H54 (cell line): ENCODE data around the gene PRR30.

Experiments
- DNase-seq: peaks from one replicate; pipeline ENCODE4 v3.0.0; 2011; ENCODE audit warnings: low spot score, mixed read lengths; ENCODE audit not compliant: insufficient read length
- FAIRE-seq: peaks from 3 replicates; lab custom pipeline; 2011; peaks lifted over from hg19 to GRCh38; lab: Jason Lieb, UNC
- POLR2A ChIP-seq: IDR thresholded peaks from 2 replicates; pipeline ENCODE4 v1.6.1; 2011; ENCODE audit warnings: low read depth, mild to moderate bottlenecking, low read length

The PRR30 gene

DNA sequence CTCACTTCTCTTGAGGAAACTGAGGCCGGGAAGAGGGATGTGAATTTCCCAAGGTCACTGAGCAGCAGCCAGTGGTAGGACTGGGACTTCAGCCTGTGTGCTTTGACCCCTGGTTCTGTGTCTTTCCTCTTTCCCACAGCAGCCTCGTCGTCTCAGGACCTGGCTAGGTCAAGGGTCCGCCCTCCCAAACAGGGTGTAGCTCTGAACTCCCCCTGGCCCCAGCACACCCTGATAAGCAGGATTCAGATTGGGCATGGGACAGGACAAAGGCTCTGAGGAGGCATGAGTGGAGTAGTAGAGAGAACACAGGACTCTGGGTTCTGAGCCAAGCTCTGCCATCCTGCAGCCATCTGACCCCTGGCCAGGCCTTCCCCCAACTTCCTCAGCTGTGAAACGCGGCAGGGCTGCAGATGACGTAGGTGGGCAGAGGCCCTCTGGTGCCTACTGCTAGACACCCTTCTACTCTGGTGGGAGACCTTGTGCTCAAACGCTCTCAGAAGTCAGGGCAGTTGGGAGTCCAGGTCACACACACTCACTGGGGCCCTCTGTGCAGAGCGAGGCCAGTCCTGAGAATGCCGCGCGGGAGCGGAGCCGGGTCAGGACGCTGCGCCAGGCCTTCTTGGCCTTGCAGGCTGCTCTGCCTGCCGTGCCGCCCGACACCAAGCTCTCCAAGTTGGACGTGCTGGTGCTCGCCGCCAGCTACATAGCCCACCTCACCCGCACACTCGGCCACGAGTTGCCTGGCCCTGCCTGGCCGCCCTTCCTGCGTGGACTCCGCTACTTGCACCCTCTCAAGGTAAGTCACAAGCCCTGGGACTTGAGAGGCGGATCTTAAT, 10.6 kb upstream of the PRR30 start:
- TF ChIP-seq POLR2A: no peak
- DNase-seq: no peak
- no peak for FAIRE-seq

GRCh38 chr2:27148801-27149439, 9.7 kb upstream of the PRR30 start, which contains the start of gene TCF23:
TCF23 (plus strand) TSS chr2:27149004; CDS start chr2:27149134, 130 bp downstream.
- TF ChIP-seq POLR2A: no peak
- no peak for DNase-seq
- FAIRE-seq: no peak

DNA sequence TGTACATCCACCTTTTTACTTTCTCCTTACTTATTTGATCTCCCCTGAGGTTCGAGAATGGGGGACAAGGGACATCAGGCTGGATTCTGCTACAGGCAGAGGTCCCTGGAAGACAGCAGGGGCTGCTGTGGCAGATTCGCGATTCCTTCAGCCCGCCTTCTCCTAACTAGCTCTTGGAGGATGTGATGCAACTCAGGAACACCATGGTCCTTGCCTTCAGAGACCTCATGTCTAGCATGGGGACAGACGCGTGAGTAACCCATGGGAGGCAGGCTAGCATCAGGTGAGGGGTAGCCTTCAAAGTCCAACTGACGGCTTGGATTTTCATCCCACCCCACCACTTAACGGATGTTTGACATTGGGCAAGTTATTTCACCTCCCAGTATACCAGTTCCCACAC, 8.7 kb upstream of the PRR30 start:
- DNase-seq (no peak), FAIRE-seq (no peak)
- no peak for TF ChIP-seq POLR2A

DNA sequence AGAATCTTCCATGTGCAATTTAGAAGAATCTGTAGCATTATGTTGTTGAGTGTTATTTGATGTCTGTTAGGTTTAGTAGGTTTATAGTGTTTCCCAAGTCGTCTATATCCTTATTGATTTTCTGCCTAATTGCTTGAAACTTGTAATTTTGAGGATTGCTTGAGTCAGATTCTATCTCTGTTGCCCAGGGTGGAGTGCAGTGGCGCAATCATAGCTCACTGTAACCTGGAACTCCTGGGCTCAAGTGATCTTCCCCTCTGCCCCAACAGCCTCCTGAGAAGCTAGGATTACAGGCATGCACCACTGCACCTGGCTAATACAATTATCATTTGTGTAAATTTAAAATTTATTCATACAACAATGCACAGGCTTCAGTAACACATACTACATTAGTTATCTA, 6.5 kb upstream of the PRR30 start:
- TF ChIP-seq POLR2A: no peak
- FAIRE-seq (no peak), DNase-seq (no peak)

- no peak for FAIRE-seq
- TF ChIP-seq POLR2A: no peak
- no peak for DNase-seq
Measured at GRCh38 chr2:27143285-27143684, 4.1 kb upstream of the PRR30 start.

DNA sequence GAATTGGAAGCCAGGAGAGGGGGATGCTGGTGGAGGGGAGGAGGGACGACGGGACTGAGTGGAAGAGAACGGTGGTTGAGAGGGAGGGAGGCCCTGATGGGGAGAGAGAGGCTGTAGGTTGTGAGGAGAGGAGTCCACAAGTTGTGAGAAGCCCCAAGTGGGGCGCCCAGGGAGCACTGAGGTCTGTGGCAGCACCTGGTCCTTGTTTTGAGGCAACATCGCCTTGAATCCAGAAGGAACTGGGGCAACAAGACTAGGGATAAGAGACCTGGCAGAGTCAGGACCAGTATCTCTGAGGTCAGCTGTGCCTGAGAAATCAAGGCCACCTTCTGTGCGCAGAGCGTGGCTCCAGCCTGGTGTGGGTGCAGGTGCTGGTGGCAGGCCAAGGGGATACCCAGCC, 1.1 kb downstream of the PRR30 start:
- FAIRE-seq (no peak), DNase-seq (no peak)
- no peak for TF ChIP-seq POLR2A

DNA sequence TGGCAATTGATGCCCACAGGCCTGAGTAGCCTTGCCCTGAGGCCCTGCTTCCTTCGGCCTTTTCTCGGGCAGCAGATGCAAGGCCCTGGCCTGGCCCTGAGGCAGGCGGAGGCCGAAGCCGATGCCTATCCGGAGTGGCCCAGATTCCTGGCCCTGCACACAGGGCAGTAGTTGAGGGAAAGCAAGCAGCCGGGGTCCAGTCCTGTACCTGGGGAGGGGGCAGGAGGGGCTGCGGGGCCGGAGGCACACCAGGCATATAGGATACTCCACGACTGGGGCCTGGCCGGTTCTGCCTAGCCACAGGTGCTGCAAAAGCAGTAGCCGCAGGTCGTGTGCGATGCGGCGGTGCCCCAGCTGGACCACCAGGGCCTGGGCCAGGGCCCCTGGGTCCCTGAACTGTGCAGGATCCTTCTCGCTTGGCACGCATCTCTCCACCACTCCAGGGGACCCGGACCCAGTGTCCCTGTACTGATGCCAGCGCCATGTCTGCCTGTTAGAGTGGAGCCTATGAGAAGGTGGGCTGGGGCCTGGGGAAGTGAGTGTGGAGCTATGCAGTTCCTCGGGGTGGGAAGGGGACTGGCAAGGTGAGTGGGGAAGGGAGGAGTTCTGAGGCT, 1.8 kb downstream of the PRR30 start:
- FAIRE-seq: no peak
- TF ChIP-seq POLR2A: no peak
- DNase-seq: no peak

DNA sequence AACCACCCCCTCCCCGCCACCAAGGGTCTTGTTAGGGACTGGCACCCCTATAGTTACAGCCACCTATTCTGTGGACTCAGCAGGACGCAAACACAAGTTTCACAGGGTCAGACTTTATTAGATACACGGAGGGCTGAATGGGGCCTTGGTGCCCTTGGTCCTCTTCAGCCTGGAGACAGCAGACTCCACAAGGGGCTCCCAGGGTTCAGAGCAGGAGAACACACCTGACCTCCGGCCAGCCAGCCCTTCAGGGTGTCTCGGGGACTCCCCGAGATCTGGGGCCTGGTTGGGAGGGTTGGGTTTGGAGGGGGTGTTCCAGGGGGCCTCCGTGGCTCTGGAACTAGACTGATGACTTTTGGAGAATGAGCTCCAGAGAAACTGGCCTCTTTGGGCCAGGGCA, 2.5 kb downstream of the PRR30 start:
- FAIRE-seq: no peak
- DNase-seq: no peak
- TF ChIP-seq POLR2A: no peak

DNA sequence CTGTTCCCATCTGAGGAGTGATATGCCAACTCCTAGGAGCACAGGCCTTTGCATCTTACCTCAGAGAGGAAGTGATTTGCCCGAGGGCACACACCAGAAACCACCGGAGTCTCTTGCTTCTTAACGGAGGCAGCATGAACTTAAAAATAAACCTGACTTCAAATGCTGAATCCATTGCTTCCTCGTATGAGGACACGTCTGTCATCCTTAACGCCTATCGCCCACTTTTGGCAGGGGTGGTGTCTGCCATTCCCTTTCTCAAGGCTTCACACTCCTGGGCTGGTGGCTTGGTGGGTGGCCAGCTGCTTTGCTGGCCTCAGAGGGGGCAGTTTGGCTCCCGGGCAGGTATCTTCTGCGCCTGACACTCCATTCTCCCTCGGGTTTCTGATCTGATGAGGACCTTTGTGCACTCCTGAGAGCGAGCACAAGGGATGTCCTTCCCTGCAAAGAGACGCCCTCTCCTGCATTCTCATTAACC, 3.7 kb downstream of the PRR30 start:
- no peak for DNase-seq
- FAIRE-seq: no peak
- no peak for TF ChIP-seq POLR2A

- no peak for TF ChIP-seq POLR2A
- FAIRE-seq (no peak), DNase-seq (no peak)
Measured at GRCh38 chr2:27134781-27135477, 4.3 kb downstream of the PRR30 start.

GRCh38 chr2:27133905-27134780, 5.1 kb downstream of the PRR30 start, which contains the start of gene PREB:
PREB (minus strand) TSS chr2:27134636; CDS start chr2:27134421, 215 bp downstream.
- DNase-seq (peak; percentile 99), FAIRE-seq (no peak)
- peak; percentile 95 for TF ChIP-seq POLR2A

DNA sequence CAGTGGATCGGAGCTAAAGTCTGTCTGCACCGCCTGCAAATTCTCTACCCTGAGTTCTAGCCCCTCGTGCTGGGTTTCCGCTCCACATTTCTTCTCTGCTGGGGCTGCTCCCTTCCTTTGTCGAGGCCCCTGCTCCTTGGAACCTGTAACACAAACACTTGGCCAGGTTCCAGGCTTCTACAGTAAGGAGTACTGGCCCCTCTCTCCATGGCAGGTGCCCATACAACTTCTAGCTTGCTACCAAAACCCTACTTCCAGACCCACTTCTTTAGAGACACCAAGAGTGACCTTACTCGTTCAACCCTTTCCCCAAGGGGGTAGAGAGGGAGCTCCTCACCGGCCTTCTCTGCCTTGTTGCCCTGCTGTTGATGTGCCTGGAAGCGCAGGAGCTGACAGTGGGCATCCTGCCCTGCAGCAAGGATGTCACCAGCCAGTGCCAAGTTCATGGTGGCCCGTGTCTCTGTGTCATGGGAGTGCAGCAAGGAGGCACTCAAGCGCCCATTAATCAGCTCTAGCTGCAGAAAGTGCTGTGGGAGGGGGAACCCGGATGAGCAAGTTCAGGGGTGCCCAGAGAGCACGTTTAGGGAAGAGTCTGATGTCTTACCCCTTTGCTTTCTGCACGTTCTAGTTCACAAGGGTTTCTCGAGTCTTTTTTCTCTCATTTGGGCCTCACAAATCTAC, 5.9 kb downstream of the PRR30 start:
- no peak for TF ChIP-seq POLR2A
- no peak for FAIRE-seq
- DNase-seq: no peak
